Parathyroid adenoma (tissue), 2 donors: Measurements from ENCODE around the gene GAST.
"Not testable (repeated sequence)": the region's sequence is repeated elsewhere in the genome, so short reads cannot be mapped to it uniquely, and the experiment has no call there.

Source experiments
- H2AFZ ChIP-seq: fragments of 300-600 bp; sonication (generic); one replicate; pipeline ENCODE4 v1.7.0; 2017; ENCODE audit warnings: antibody characterized with exemption, mild to moderate bottlenecking
- H3K27ac ChIP-seq: fragments of 300-600 bp; sonication (generic); one replicate; pipeline ENCODE4 v1.7.0; 2017
- H3K27me3 ChIP-seq: fragments of 300-600 bp; sonication (generic); one replicate; pipeline ENCODE4 v1.7.0; 2017; ENCODE audit warnings: low read length; ENCODE audit not compliant: control insufficient read depth, insufficient read depth
- H3K36me3 ChIP-seq: fragments of 300-600 bp; sonication (generic); one replicate; pipeline ENCODE4 v1.7.0; 2017; ENCODE audit warnings: low read length; ENCODE audit not compliant: control insufficient read depth, insufficient read depth
- H3K4me1 ChIP-seq: fragments of 300-600 bp; sonication (generic); one replicate; pipeline ENCODE4 v1.7.0; 2017; ENCODE audit warnings: control low read depth
- H3K4me2 ChIP-seq: fragments of 300-600 bp; sonication (generic); one replicate; pipeline ENCODE4 v1.7.0; 2017; ENCODE audit warnings: low read length
- H3K4me3 ChIP-seq: fragments of 300-600 bp; sonication (generic); one replicate; pipeline ENCODE4 v1.7.0; 2017; ENCODE audit warnings: low read depth, low read length
- H3K79me2 ChIP-seq: fragments of 300-600 bp; sonication (generic); one replicate; pipeline ENCODE4 v1.7.0; 2017; ENCODE audit warnings: control low read depth
- H3K9ac ChIP-seq: fragments of 300-600 bp; sonication (generic); one replicate; pipeline ENCODE4 v1.7.0; 2017; ENCODE audit warnings: mild to moderate bottlenecking
- H3K9me3 ChIP-seq: fragments of 300-600 bp; sonication (generic); one replicate; pipeline ENCODE4 v1.7.0; 2017; ENCODE audit warnings: low read length; ENCODE audit not compliant: control insufficient read depth
- TF ChIP-seq, protein P1 (sequence below): fragments of 300-600 bp; sonication (generic); IDR thresholded peaks from one replicate; pipeline ENCODE4 v1.7.0; 2017; ENCODE audit warnings: antibody characterized with exemption, mild to moderate bottlenecking
- donor health status: primary hyperparathyroidism.

GAST gene

DNA sequence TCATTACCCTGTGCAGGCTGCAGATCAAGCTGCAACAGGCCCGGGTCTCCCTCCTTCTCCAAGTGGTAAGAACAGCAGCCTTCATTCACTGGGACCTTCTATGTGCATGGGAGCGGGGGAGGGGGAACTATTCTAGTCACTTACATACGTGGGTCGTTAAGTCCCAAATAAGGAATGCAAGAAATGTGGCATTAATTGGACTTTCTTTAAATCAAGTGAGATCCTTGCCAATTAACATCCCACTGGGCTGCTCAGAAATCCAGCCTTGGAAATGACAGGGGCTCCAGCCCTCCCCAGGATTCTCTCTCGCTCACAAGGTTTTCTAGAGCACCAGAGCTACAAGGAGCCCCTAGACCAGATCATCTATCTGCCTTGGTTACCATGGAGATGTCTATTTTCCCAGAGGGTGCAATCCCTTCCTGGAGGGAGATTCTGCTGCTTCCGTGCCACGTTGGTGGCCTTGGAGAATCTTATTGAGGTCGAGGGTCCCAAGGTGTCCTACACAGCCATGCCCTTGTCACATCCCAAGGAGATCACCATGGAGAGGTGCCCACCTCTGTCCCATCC, 28.6 kb upstream of the GAST start:
- TF ChIP-seq, protein P1, sequence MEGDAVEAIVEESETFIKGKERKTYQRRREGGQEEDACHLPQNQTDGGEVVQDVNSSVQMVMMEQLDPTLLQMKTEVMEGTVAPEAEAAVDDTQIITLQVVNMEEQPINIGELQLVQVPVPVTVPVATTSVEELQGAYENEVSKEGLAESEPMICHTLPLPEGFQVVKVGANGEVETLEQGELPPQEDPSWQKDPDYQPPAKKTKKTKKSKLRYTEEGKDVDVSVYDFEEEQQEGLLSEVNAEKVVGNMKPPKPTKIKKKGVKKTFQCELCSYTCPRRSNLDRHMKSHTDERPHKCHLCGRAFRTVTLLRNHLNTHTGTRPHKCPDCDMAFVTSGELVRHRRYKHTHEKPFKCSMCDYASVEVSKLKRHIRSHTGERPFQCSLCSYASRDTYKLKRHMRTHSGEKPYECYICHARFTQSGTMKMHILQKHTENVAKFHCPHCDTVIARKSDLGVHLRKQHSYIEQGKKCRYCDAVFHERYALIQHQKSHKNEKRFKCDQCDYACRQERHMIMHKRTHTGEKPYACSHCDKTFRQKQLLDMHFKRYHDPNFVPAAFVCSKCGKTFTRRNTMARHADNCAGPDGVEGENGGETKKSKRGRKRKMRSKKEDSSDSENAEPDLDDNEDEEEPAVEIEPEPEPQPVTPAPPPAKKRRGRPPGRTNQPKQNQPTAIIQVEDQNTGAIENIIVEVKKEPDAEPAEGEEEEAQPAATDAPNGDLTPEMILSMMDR, result no peak
- no peaks in the 10 kb centered on the region for H3K27me3 ChIP-seq
- no peaks in the 10 kb centered on the region for H3K79me2 ChIP-seq
- H3K9ac ChIP-seq, result no peak overlapping the region
- H3K36me3 ChIP-seq, result no peaks in the 10 kb centered on the region
- H3K4me3 ChIP-seq, result no peak overlapping the region
- no peak overlapping the region for H2AFZ ChIP-seq
- peaks cover 3% of the 10 kb centered on the region for H3K4me1 ChIP-seq
- no peak overlapping the region for H3K4me2 ChIP-seq
- H3K9me3 ChIP-seq, result no peaks in the 10 kb centered on the region
- no peak overlapping the region for H3K27ac ChIP-seq

DNA sequence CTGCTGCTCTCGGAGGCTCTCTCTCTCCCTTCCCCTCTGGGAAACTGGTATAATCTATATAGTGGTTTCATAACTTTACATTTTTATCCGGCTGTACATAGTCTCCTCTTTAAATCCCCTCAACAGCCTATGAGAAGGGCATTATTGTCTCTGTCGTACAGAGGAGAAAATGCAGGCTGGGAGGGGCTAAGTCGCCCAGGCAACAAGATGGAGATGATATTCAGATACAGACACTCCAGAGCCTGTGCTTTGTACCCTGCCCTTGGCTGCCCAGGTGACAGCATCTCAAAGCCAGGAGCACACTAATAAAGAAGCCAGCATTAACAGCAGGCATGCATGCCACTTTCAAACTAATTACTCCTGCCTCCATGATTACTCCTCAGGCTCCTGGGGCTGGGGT, 28.1 kb upstream of the GAST start:
- Histone ChIP-seq H2AFZ (no peak overlapping the region), H3K79me2 (peaks cover 2% of the 10 kb centered on the region), H3K4me2 (no peak overlapping the region), H3K27ac (no peak overlapping the region), H3K9ac (no peak overlapping the region), H3K4me3 (no peak overlapping the region), H3K4me1 (peaks cover 3% of the 10 kb centered on the region), H3K9me3 (no peaks in the 10 kb centered on the region), H3K27me3 (no peaks in the 10 kb centered on the region), H3K36me3 (no peaks in the 10 kb centered on the region)
- TF ChIP-seq, protein P1, result no peak

DNA sequence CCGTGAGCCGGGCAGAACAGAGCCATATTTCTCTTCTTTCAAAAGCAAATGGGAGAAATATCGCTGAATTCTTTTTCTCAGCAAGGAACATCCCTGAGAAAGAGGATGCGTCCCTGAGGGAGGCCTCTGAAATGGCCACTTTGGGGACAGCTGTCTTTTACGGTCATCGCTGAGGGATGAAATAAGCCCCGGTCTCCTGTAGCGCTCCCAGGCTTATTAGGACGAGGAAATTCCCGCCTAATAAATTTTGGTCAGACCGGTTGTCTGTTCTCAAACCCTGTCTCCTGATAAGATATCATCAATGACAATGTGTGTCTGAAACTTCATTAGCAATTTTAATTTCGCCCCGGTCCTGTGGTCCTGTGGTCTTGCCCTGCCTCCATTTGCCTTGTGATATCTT, 26.4 kb upstream of the GAST start:
- not testable (repeated sequence) for H3K4me2 ChIP-seq, H3K9me3 ChIP-seq, H3K4me1 ChIP-seq, H3K9ac ChIP-seq, H3K4me3 ChIP-seq, H3K27me3 ChIP-seq, H3K79me2 ChIP-seq, H3K36me3 ChIP-seq, H2AFZ ChIP-seq, H3K27ac ChIP-seq

DNA sequence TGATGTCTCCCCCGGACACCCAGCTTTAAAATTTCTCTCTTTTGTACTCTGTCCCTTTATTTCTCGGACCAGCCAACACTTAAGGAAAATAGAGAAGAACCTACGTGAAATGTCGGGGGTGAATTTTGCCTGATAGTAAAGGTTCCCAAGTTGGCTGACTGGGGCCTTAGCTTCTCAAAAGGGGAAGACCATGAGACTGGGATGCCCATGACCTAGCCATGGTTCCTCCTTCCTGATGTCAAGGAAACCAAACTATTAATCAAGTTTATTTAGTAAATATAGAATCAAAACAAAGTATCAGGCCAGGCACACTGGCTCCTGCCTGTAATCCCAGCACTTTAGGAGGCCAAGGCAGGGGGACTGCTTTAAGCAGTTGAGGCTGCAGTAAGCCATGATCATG, 25.9 kb upstream of the GAST start:
- H3K9me3 ChIP-seq, result no peaks in the 10 kb centered on the region

DNA sequence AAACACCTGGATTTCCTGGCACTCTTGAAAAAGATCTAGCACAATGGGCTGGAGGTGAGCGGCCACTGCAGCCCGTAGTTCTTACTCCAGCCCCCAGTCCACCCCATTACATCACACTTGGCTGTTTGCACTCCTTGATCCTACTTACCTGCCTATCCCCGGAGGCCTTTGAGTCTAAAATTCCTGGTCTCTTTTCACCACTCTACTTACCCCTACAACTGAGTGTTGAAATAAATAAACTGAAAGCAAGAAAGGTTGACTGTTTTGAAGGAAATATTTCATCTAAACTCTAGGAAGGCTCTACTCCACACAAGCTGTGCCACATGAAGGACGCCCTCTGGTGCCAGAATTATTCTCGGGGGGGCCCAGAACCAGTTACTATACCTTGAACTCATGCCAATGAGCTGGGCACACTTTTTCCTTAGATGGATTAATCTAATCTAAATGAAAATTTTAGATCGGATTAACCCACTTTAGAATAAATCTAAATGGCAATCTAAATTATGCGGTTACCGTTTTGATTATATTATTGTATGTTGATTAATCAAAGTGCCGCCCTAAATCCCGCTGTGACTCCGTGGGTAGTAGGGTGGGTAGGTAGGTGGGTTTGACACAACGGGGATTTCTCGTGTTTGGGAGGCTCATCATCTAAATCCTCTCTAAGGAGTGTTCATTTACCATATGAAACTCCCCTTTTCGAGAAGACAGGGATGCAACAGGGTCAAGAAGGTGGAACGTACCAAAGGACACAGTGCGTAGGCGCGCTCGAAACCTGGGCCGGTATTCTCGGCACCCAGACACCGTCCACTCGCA, 24.1 kb upstream of the GAST start:
- peaks cover 6% of the 10 kb centered on the region for H3K79me2 ChIP-seq
- no peaks in the 10 kb centered on the region for H3K9me3 ChIP-seq
- TF ChIP-seq, protein P1, result peak; percentile 61
- H3K4me2 ChIP-seq, result peak overlapping the region; percentile 72
- H3K4me1 ChIP-seq, result peaks cover 14% of the 10 kb centered on the region
- H3K9ac ChIP-seq, result peak overlapping the region; percentile 55
- H2AFZ ChIP-seq, result peak overlapping the region; percentile 84
- H3K27ac ChIP-seq, result peak overlapping the region; percentile 100
- no peaks in the 10 kb centered on the region for H3K27me3 ChIP-seq
- peak overlapping the region; percentile 88 for H3K4me3 ChIP-seq
- H3K36me3 ChIP-seq, result no peaks in the 10 kb centered on the region

More for the DNA sequence above, 25.9 kb upstream of the GAST start:
- H3K9ac ChIP-seq, result no peak overlapping the region
- H3K27me3 ChIP-seq, result no peaks in the 10 kb centered on the region
- H2AFZ ChIP-seq, result no peak overlapping the region
- H3K79me2 ChIP-seq, result peaks cover 6% of the 10 kb centered on the region
- H3K4me3 ChIP-seq, result no peak overlapping the region
- H3K36me3 ChIP-seq, result no peaks in the 10 kb centered on the region
- H3K4me1 ChIP-seq, result peaks cover 14% of the 10 kb centered on the region
- no peak overlapping the region for H3K27ac ChIP-seq
- TF ChIP-seq, protein P1, result no peak
- H3K4me2 ChIP-seq, result no peak overlapping the region
